Fibroblast of lung (primary cell): ENCODE data around the gene ALG3. TPM values are rescaled to one million over a fixed set of nuclear protein-coding genes. Genes with fewer than 3 reads are reported as not detected.
A peak's percentile ranks its signal among the peaks of the same experiment; 100 is the strongest.

Experiments used
- DNase-seq, 2 donors: peaks; one replicate each; pipeline versions ENCODE4 v3.0.0 to v3.0.0-alpha.2; 2010; ENCODE audit warnings: low read depth in 2 of 2
- H2AFZ ChIP-seq: 2 replicates; pipeline ENCODE4 v1.5.1; 2012; ENCODE audit warnings: low read length, control low read depth, inconsistent platforms
- H3K27ac ChIP-seq: 2 replicates; pipeline ENCODE4 v1.5.1; 2011; ENCODE audit warnings: low read length, control low read depth; ENCODE audit not compliant: insufficient read depth
- H3K27me3 ChIP-seq: 2 replicates; pipeline ENCODE4 v1.5.1; 2011; ENCODE audit warnings: mild to moderate bottlenecking, low read length; ENCODE audit not compliant: control insufficient read depth, insufficient read depth
- H3K36me3 ChIP-seq: 2 replicates; pipeline ENCODE4 v1.5.1; 2011; ENCODE audit warnings: low read length; ENCODE audit not compliant: control insufficient read depth, insufficient read depth
- H3K4me1 ChIP-seq: 2 replicates; pipeline ENCODE4 v1.5.1; 2011; ENCODE audit warnings: low read length; ENCODE audit not compliant: control insufficient read depth, insufficient read depth; ENCODE audit errors: extremely low read depth
- H3K4me2 ChIP-seq: 2 replicates; pipeline ENCODE4 v1.5.1; 2011; ENCODE audit warnings: low read length, control low read depth; ENCODE audit not compliant: insufficient read depth; ENCODE audit errors: extremely low read depth
- H3K4me3 ChIP-seq, 4 experiments: fragments of 200-600 bp in 1 of 4; sonication (generic) in 1 of 4; replicated peaks in 1 of 4; 2 replicates each; pipeline ENCODE4 v1.5.1; 2011 to 2016; ENCODE audit warnings: low read length in 4 of 4, low read depth in 3 of 4, mild to moderate bottlenecking in 3 of 4, control low read depth in 2 of 4, inconsistent platforms in 1 of 4, mixed read lengths in 1 of 4; ENCODE audit not compliant: insufficient read depth in 1 of 4; ENCODE audit errors: control extremely low read depth in 1 of 4
- H3K79me2 ChIP-seq: 2 replicates; pipeline ENCODE4 v1.5.1; 2012; ENCODE audit warnings: mild to moderate bottlenecking, low read length, inconsistent platforms; ENCODE audit not compliant: control insufficient read depth, insufficient read depth
- H3K9ac ChIP-seq: 2 replicates; pipeline ENCODE4 v1.5.1; 2011; ENCODE audit warnings: mild to moderate bottlenecking, low read length, control low read depth; ENCODE audit not compliant: insufficient read depth
- H3K9me3 ChIP-seq: 2 replicates; pipeline ENCODE4 v1.5.1; 2012; ENCODE audit warnings: low read depth, low read length; ENCODE audit not compliant: control insufficient read depth, insufficient read depth
- H4K20me1 ChIP-seq: 2 replicates; pipeline ENCODE4 v1.5.1; 2011; ENCODE audit warnings: low read length; ENCODE audit not compliant: control insufficient read depth, insufficient read depth; ENCODE audit errors: extremely low read depth
- CTCF ChIP-seq, 2 donors: IDR thresholded peaks in 1 of 2; conservative IDR thresholded peaks in 1 of 2; 1 replicate in 1 of 2; 2 replicates in 1 of 2; pipeline ENCODE4 v1.5.1; 2011 to 2012; ENCODE audit warnings: low read length in 2 of 2, control low read depth in 1 of 2, inconsistent platforms in 1 of 2, low read depth in 1 of 2, mild to moderate bottlenecking in 1 of 2
- EZH2 ChIP-seq: IDR thresholded peaks from 2 replicates; pipeline ENCODE4 v1.5.1; 2012; ENCODE audit warnings: low read length, control low read depth, mild to moderate bottlenecking; ENCODE audit errors: missing control alignments
- polyA plus RNA-seq, 2 donors: library from polyadenylated mRNA; depleted of rRNA in 1 of 2; stranded (reverse) in 1 of 2; unstranded in 1 of 2; fragments of >200 nt; gene quantifications; 2 replicates each; pipeline ENCODE4 v1.2.1, GENCODE V29; 2011 to 2012; ENCODE audit warnings: missing spikeins in 1 of 2
- total RNA-seq: library from RNA; depleted of rRNA; stranded (reverse); fragments of >200 nt; gene quantifications from 2 replicates; pipeline ENCODE4 v1.2.1, GENCODE V29; 2014

ALG3 gene
- total and polyA plus RNA-seq, 2 donors (not counting 1 experiment from before 2014, with no cell fraction given), result 21.6 to 27.2 TPM

DNA sequence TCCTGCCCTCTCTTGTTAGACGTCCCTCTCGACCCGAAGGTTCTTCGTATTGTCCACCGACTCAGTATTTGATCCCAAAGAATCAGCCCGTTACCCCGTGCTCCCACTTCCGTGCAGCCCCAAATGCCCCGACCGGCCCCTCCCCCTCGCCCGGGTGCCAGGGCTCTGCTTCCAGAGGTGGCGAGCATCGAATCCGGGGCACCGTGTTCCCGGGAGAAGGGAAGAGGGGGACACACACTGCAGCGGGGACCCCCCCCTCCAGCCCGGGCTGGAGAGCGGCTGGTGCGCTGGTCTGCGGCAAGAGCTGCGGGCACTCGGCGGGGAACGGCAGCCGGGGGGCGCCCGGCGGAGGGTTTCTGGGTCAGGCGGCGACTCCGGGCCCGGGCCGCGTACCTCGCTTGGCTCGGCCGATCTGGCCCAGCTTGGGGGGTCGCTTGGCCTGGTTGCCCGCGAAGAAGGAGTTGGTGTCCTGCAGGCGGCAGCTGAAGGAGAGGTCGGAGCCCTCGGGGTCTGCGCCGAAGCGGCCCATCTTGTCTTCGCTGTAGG, 12.0 kb upstream of the ALG3 start:
- H2AFZ ChIP-seq, result no peak overlapping the region
- no peaks in the 10 kb centered on the region for H4K20me1 ChIP-seq
- peaks cover 32% of the 10 kb centered on the region for H3K27me3 ChIP-seq
- H3K4me3 ChIP-seq, result peak overlapping the region in 1 of 4 experiments; percentile 45
- peak; percentile 26 for TF ChIP-seq EZH2
- no peak for TF ChIP-seq CTCF (conservative IDR thresholded peaks at IDR 0.05 in 1 of 2, IDR thresholded peaks at IDR 0.05 in 1 of 2; ENCODE audit: low read depth in 1 of 2, low read length in 2 of 2)
- no peaks in the 10 kb centered on the region for H3K9me3 ChIP-seq
- no peak for DNase-seq
- H3K9ac ChIP-seq, result no peak overlapping the region
- peaks cover 5% of the 10 kb centered on the region for H3K4me1 ChIP-seq
- no peak overlapping the region for H3K27ac ChIP-seq
- peak overlapping the region; percentile 68 for H3K4me2 ChIP-seq
- H3K79me2 ChIP-seq, result no peaks in the 10 kb centered on the region
- no peaks in the 10 kb centered on the region for H3K36me3 ChIP-seq

DNA sequence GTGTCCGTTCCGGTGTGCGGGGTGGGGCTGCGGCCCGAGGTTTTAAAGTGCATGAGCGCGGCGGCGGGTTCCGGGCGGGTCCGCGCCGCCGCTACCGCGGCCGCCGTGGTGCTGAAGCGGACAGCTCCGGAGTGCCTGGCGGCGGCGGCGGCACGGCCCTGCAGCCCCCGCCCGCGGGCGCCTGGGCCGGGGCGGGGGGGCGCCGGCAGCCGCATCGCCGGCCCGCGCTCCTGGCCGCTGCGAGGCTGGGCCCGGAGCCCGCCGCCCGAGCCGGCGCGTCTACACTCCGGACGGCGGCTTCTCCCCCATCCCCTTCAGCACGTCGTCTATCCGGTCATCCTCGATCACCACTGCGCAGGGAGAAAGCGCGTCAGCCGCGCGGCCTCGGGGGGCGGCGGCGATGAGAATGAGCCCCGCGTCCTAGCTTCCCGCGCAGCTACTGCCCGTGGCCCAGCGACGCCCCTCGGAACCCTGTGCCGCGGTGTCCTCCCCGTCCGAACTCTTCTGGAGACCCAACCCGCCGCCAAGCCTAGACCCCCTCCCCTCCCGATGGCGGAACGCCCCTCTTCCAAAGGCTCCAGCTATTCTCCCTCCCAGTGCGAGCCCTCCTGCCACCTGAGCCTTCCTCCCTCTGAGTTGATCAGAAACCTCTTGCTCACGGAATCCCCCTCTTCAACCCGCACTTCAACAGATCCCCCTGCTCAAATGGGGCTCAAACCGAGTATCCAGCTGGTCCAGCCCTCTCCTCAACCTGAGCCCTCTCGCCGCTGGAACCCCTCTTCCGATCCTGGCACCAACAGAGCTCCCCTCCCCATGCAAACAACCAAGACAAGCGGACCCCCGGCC, 11.3 kb upstream of the ALG3 start:
- DNase-seq, result peak; percentile 13 to 29
- Histone ChIP-seq H3K4me1 (peaks cover 5% of the 10 kb centered on the region), H3K4me2 (peak overlapping the region; percentile 35), H2AFZ (no peak overlapping the region), H4K20me1 (no peaks in the 10 kb centered on the region), H3K9me3 (no peaks in the 10 kb centered on the region), H3K27ac (no peak overlapping the region), H3K79me2 (no peaks in the 10 kb centered on the region), H3K36me3 (no peaks in the 10 kb centered on the region), H3K27me3 (peaks cover 32% of the 10 kb centered on the region), H3K9ac (no peak overlapping the region), H3K4me3 (peak overlapping the region in 1 of 4 experiments; percentile 45)
- no peak for TF ChIP-seq CTCF (conservative IDR thresholded peaks at IDR 0.05 in 1 of 2, IDR thresholded peaks at IDR 0.05 in 1 of 2; ENCODE audit: low read depth in 1 of 2, low read length in 2 of 2)
- TF ChIP-seq EZH2, result peak; percentile 96

- Histone ChIP-seq H4K20me1 (no peaks in the 10 kb centered on the region), H3K4me3 (no peak overlapping the region), H3K4me2 (no peak overlapping the region), H3K27ac (no peak overlapping the region), H3K36me3 (no peaks in the 10 kb centered on the region), H3K9me3 (no peaks in the 10 kb centered on the region), H2AFZ (no peak overlapping the region), H3K9ac (no peak overlapping the region), H3K79me2 (no peaks in the 10 kb centered on the region), H3K27me3 (peaks cover 32% of the 10 kb centered on the region), H3K4me1 (peaks cover 5% of the 10 kb centered on the region)
- TF ChIP-seq EZH2, result no peak
- TF ChIP-seq CTCF (conservative IDR thresholded peaks at IDR 0.05 in 1 of 2, IDR thresholded peaks at IDR 0.05 in 1 of 2; ENCODE audit: low read depth in 1 of 2, low read length in 2 of 2), result no peak
- no peak for DNase-seq
Measured at GRCh38 chr3:184259396-184259877, 10.7 kb upstream of the ALG3 start.
